ENCODE results near the gene PRODH.
"Not testable (repeated sequence)": the region's sequence is repeated elsewhere in the genome, so short reads cannot be mapped to it uniquely, and the experiment has no call there.

PRODH gene

GRCh38 chr22:18954303-18954989 lies 18.4 kb upstream of the PRODH start:
- DNase-seq (ENCODE audit: low read depth): not testable (repeated sequence)

- not testable (repeated sequence) for DNase-seq (ENCODE audit: low read depth)
These were observed 17.0 kb upstream of the PRODH start for GRCh38 chr22:18953128-18953527.

- no peak for DNase-seq (ENCODE audit: low read depth)
These were observed 15.9 kb upstream of the PRODH start for GRCh38 chr22:18952022-18952421.

GRCh38 chr22:18950141-18950540 lies 14.0 kb upstream of the PRODH start:
- no peak for DNase-seq (ENCODE audit: low read depth)

- DNase-seq (ENCODE audit: low read depth): no peak
These were observed 11.8 kb upstream of the PRODH start for GRCh38 chr22:18947905-18948304.

GRCh38 chr22:18947105-18947504 lies 11.0 kb upstream of the PRODH start:
- not testable (repeated sequence) for DNase-seq (ENCODE audit: low read depth)

DNA sequence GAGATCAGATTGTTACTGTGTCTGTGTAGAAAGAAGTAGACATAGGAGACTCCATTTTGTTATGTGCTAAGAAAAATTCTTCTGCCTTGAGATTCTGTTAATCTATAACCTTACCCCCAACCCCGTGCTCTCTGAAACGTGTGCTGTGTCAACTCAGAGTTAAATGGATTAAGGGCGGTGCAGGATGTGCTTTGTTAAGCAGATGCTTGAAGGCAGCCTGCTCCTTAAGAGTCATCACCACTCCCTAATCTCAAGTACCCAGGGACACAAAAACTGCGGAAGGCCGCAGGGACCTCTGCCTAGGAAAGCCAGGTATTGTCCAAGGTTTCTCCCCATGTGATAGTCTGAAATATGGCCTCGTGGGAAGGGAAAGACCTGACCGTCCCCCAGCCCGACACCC lies 2.6 kb upstream of the PRODH start:
- not testable (repeated sequence) for DNase-seq (ENCODE audit: low read depth)

GRCh38 chr22:18934688-18935087 lies 1.4 kb downstream of the PRODH start:
- DNase-seq (ENCODE audit: low read depth): not testable (repeated sequence)

DNA sequence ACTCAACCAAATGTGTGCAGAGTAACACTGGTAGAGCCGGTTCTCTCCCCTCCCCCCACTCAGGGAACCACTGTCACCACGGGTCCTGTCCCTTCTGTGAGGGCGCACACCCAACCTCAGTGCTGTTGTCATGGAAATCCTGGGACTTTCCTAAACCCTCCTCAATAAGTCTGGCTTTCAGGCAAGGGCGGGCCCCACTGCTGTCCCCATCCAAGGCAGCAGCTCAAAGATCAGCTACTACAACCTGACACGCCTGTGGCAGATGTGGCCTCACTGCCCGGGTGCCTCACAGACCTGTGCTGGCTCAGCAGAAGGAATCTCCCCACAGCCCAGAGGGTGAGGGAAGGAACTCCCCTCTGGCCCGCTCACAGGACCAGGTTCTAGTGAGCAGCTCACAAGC lies 2.2 kb downstream of the PRODH start:
- no peak for DNase-seq (ENCODE audit: low read depth)

DNA sequence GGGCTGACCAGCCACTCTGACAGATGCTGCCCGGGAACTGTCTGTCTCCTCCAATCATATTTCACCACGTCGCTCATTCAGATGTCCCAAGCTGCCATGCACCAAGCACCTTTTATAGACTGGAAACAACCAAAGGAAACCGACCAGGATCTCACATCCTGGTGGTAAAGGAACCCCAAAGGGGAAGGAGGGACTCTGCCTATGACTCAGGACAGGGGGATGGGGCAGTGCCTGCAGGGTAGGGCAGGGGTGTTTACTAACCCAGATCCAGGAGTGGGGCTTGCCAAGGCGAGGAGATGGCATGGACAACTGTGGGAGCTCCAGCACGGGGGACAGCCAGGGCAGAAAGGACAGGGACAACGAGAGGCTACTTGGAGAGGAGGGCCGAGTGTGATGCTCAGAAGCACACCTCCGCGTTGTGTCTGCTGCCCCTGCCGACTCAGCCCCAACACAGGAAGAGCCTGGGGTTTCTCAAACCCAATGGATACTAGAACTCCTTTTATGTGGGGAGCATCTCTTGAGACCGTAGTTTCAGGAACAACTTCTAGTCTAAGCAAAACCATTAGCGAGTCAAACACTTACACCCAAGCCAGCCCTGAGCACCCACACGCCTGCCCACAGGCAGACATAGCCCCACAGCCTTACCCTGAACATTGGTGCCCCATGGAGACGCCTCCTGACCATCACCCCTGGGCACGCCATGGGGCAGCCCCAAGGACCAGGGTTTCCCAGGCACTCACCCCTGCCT lies 4.0 kb downstream of the PRODH start:
- DNase-seq (ENCODE audit: low read depth): no peak

DNA sequence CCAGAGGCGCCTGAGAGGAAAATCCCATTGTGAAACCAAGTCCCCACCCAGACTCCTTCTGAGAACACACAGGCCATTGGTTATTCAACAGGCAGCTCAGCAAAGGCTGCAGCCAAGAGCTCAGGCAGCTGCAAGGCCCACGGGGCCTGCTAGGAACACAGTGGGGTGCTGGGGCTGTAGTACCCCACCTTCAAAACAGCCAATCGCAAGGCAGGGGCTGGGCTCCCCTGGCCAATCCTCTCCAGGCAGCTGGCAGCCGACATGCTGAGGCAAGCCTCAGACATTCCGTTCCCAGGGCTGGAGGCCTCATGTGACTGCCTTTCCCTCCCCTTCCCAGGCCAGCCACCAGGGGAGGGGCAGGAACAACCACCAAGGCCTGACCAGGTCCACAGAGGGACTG lies 6.6 kb downstream of the PRODH start:
- no peak for DNase-seq (ENCODE audit: low read depth)

GRCh38 chr22:18927573-18927972 lies 8.5 kb downstream of the PRODH start:
- no peak for DNase-seq (ENCODE audit: low read depth)

GRCh38 chr22:18927020-18927419 lies 9.1 kb downstream of the PRODH start:
- no peak for DNase-seq (ENCODE audit: low read depth)

DNA sequence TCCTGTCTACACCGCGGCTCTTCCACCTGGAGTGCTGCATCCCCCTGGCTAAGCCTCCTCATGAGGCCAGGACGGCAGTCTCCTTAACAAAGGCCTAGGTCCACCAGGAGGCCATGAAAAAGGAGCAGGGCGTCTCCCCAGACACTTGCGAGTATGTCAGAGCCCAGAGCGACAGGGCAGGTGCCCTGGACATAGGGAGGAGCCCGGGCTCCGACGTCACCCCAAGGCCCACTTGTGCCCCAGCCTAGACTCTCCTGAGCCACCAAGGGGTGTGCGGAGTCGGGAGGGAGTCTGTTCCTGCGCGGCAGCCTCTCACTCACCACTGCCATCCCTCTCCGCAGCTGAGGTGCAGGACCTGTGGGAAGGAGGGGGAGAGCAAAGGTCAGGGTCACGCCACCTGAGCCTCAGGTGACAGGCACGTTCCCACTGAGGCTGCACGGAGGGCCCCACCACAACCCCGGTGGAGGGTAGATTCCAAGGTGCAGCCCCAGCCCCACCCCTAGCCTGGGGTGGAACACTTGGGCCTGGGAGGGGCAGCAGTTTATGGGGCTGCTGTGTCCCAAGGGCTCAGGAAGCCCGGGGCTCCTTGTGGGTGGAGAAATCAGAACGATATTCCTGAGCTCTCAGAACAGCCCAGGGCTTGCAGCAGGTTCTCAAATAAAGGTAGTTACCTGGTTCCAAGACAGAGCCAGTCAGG lies 10.6 kb downstream of the PRODH start:
- no peak for DNase-seq (ENCODE audit: low read depth)

- DNase-seq (ENCODE audit: low read depth): not testable (repeated sequence)
These were observed 15.7 kb downstream of the PRODH start for GRCh38 chr22:18920257-18920902.

- DNase-seq (ENCODE audit: low read depth): not testable (repeated sequence)
These were observed 18.3 kb downstream of the PRODH start for GRCh38 chr22:18917818-18918217.

DNA sequence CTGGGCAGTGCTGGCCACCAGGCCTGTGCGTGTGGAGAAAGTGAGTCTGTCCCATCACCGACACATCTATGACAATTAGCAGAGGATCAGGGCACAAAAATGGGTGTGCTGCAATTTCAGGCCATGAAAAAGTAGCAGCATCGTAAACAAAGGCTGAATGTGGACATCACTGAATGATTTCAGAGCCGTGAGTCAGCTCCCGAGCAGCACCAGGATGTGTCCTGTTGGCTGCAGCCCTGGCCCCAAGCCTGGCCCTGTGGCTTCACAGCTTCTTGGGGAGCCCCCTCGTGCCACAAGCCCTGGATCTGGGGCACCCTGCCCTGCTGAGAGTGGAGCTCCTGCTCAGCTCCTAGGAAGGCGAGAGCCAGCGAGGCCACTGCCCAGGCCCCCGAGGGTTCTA lies 20.5 kb downstream of the PRODH start:
- DNase-seq (ENCODE audit: low read depth): not testable (repeated sequence)

GRCh38 chr22:18914558-18914957 lies 21.5 kb downstream of the PRODH start:
- DNase-seq (ENCODE audit: low read depth): not testable (repeated sequence)

DNA sequence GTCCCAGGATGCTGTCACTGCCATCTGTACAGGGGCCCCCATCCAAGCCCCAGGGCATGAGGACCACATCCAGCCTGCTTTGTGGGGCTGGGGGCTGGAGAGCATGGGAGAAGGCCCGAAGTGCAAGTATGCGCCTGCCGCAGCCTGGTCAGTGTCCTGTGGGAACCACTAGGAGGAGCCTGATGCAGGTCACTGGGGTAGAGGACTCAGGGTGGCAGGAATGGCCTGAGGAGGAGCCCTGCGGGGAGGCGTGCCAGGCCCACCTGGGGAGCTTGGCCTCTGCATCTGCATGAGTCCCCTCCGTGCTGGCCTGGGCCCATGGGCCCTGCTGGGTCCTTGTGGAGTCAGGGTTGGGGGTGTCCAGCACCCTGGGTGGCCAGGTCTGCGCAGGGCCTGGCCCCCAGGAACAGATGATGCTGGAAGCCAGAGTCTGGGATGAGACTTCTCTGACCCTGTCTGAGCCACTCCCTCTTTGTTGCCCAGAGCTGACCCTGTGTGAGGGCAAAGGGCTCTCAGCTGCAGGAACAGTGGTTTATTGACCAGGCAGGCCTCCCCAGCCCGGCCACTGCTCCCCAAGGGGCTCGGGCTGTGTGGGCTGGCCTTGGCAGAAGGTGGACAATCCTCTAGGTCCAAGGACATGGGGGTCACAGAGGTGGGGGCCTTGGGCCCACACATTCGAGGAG lies 23.7 kb downstream of the PRODH start:
- not testable (repeated sequence) for DNase-seq (ENCODE audit: low read depth)

GRCh38 chr22:18911535-18911934 lies 24.6 kb downstream of the PRODH start:
- not testable (repeated sequence) for DNase-seq (ENCODE audit: low read depth)

GRCh38 chr22:18909556-18909955 lies 26.5 kb downstream of the PRODH start:
- DNase-seq (ENCODE audit: low read depth): no peak

- no peak for DNase-seq (ENCODE audit: low read depth)
These were observed 29.2 kb downstream of the PRODH start for GRCh38 chr22:18906896-18907295.
